ENCODE measurements around the gene MYL1. TPM values are rescaled to one million over a fixed set of nuclear protein-coding genes. Genes with fewer than 3 reads are reported as not detected.

Gene MYL1
- total RNA-seq, 1 experiment from 2014 or later: not detected

- TF ChIP-seq E2F4 (CRISPR knock-in tag; IDR thresholded peaks at IDR 0.05; ENCODE audit: borderline replicate concordance, low read depth): no peak
These were observed 12.6 kb downstream of the MYL1 start (continued) for GRCh38 chr2:210302326-210302725.

- Mint-ChIP-seq H3K4me3 (no peak overlapping the region), H3K9me3 (no peaks in the 10 kb centered on the region), H3K27ac (no peak overlapping the region), H3K4me1 (no peaks in the 10 kb centered on the region), H3K27me3 (ENCODE audit: low read depth) (no peaks in the 10 kb centered on the region), H3K36me3 (no peaks in the 10 kb centered on the region)
- TF ChIP-seq RORB (CRISPR knock-in tag; IDR thresholded peaks at IDR 0.05) (no peak), SOX15 (CRISPR knock-in tag; IDR thresholded peaks at IDR 0.05) (no peak), E2F4 (CRISPR knock-in tag; IDR thresholded peaks at IDR 0.05; ENCODE audit: borderline replicate concordance, low read depth) (no peak), KAT7 (CRISPR knock-in tag; IDR thresholded peaks at IDR 0.05; ENCODE audit: borderline replicate concordance) (no peak)
- POLR2A ChIA-PET: no interaction called here
- CTCF ChIA-PET: no interaction called here
- DNase-seq (ENCODE audit: low spot score) (no peak), ATAC-seq (no peak)
These were observed 15.1 kb downstream of the MYL1 start for GRCh38 chr2:210299866-210300373.

- no peak overlapping the region for H3K27ac Mint-ChIP-seq
- no peaks in the 10 kb centered on the region for H3K27me3 Mint-ChIP-seq (ENCODE audit: low read depth)
- CTCF ChIA-PET: no interaction called here
- peaks cover 12% of the 10 kb centered on the region for H3K9me3 Mint-ChIP-seq
- POLR2A ChIA-PET: no interaction called here
- no peaks in the 10 kb centered on the region for H3K4me1 Mint-ChIP-seq
- DNase-seq (ENCODE audit: low spot score) (no peak), ATAC-seq (no peak)
- H3K36me3 Mint-ChIP-seq: no peaks in the 10 kb centered on the region
- TF ChIP-seq TCF7 (CRISPR knock-in tag; IDR thresholded peaks at IDR 0.05; ENCODE audit: low read depth) (no peak), NR2C2 (CRISPR knock-in tag; IDR thresholded peaks at IDR 0.05) (no peak), ZNF138 (CRISPR knock-in tag; conservative IDR thresholded peaks at IDR 0.05) (no peak), GTF2I (CRISPR knock-in tag; conservative IDR thresholded peaks at IDR 0.05) (no peak), NR1H2 (CRISPR knock-in tag; IDR thresholded peaks at IDR 0.05) (no peak), MYBL2 (CRISPR knock-in tag; IDR thresholded peaks at IDR 0.05) (no peak), GRHL2 (CRISPR knock-in tag; IDR thresholded peaks at IDR 0.05; ENCODE audit: insufficient replicate concordance, severe bottlenecking) (no peak), CDX4 (CRISPR knock-in tag; IDR thresholded peaks at IDR 0.05; ENCODE audit: borderline replicate concordance) (no peak), USF1 (CRISPR knock-in tag; IDR thresholded peaks at IDR 0.05) (no peak), CREM (CRISPR knock-in tag; IDR thresholded peaks at IDR 0.05) (no peak), FOXP4 (CRISPR knock-in tag; IDR thresholded peaks at IDR 0.05) (no peak), HMGA2 (CRISPR knock-in tag; IDR thresholded peaks at IDR 0.05) (no peak), KAT7 (CRISPR knock-in tag; IDR thresholded peaks at IDR 0.05; ENCODE audit: borderline replicate concordance) (no peak), AFF4 (CRISPR knock-in tag; IDR thresholded peaks at IDR 0.05; ENCODE audit: borderline replicate concordance) (no peak), ZNF416 (CRISPR knock-in tag; IDR thresholded peaks at IDR 0.05) (no peak), ZSCAN18 (CRISPR knock-in tag; IDR thresholded peaks at IDR 0.05) (no peak), TEAD1 (CRISPR knock-in tag; IDR thresholded peaks at IDR 0.05) (no peak), E2F5 (CRISPR knock-in tag; IDR thresholded peaks at IDR 0.05) (no peak)
- no peak overlapping the region for H3K4me3 Mint-ChIP-seq
These were observed 26.6 kb downstream of the MYL1 start for GRCh38 chr2:210288408-210288807.

All from WTC11 (cell line).